Sciatic nerve (tissue), 2 donors: ENCODE results near the gene SPOPL. TPM values are rescaled to one million over a fixed set of nuclear protein-coding genes. Genes with fewer than 3 reads are reported as not detected.

ENCODE experiments used
- ATAC-seq: fragments of 200-7000 bp; cut with Tn5 transposase; one replicate; pipeline ENCODE4 v1.9.1; 2020; ENCODE audit warnings: mild to moderate bottlenecking, moderate library complexity
- DNase-seq: peaks from one replicate; pipeline ENCODE4 v3.0.0-alpha.2; 2020; ENCODE audit warnings: low spot score
- intact Hi-C: fragments of 100-400 bp; cut with DNase I; formaldehyde crosslinking; loops from one replicate; pipeline ENCODE4 v1.14.2; 2022
- total RNA-seq: library from RNA; stranded (reverse); fragmentation: NEBNext Ultra II Directional; extraction: Animal tissue kit (Norgen Biotek cat#: 25700); gene quantifications from one replicate; pipeline ENCODE4 v1.2.1, GENCODE V29; 2021
- donor health status: DM: no; HTN: no; CAD: no.
- donor health status: DM: no; HTN: no; CAD: no.

SPOPL gene
- total RNA-seq, 1 donor from 2014 or later = 24.2 TPM

- ATAC-seq (no peak), DNase-seq (no peak)
- intact Hi-C loops = no loop called here
Measured at GRCh38 chr2:138492160-138492559, 9.4 kb upstream of the SPOPL start.

DNA sequence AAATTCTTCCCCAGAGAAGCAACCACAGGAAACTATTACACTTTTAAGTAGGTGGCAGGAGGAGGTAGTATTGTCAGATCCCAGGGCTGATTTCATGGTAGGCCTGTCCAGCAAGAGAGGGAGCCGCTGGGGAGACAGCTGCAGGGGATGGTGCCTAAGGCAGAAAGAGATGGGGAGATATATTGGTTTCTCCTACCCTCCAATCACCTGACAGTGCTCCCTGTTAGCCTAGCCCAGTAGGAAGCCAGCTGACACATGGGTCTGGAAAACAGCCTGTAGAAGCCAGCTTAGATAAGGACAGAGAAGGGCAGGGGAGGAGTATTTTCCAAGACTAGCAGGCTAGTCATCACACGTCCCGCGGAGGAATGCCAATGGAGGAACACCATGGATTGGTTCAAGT is 8.2 kb upstream of the SPOPL start:
- no peak for DNase-seq
- intact Hi-C loops = no loop called here
- no peak for ATAC-seq

- DNase-seq = no peak
- ATAC-seq = no peak
- intact Hi-C loops = no loop called here
Measured at GRCh38 chr2:138494265-138494966, 7.2 kb upstream of the SPOPL start.

DNA sequence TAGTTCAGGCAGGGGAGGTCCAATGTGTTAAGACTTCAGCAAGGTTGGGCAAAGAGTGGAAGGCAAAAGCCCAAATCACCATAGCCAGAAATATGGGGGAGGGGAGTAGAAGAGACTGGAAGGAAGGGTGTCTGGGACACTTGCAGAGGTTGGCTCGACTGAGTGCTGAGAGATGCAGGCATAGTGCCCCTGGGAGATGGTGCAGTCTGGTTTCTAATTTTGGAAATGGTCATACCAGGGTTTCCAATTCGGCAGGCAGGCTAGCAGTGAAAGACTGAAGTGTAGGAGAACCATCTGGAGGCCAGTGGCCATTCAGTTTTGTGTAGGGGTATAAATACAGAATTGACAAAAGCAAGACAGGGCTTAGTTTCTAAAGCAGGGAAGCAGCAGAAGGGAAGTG is 6.2 kb upstream of the SPOPL start:
- intact Hi-C loops = no loop called here
- no peak for DNase-seq
- ATAC-seq = no peak

GRCh38 chr2:138496096-138496651 is 5.4 kb upstream of the SPOPL start:
- no peak for ATAC-seq
- DNase-seq = no peak
- intact Hi-C loops = no loop called here

- DNase-seq = no peak
- intact Hi-C loops = no loop called here
- ATAC-seq = no peak
Measured at GRCh38 chr2:138497294-138497693, 4.3 kb upstream of the SPOPL start.

DNA sequence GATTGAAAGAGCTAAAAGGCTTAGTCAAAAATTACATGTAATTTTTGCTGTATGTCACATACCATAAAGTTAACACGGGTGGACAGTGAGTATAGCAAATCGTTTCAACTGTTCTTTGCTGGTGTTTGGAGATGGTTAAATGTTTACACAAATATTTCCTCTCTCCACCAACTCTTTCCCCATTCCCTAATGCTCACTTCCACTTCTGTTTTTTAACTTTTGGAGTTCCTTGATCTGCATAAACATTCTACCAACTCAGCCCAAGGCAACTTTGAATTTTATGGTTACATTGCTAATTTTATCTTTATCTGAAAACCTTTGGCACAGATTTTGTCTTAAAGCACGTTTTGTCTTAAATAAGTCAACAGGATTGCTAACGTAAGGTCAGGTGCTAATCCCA is 1.9 kb upstream of the SPOPL start:
- ATAC-seq (no peak), DNase-seq (no peak)
- intact Hi-C loops = no loop called here

- DNase-seq (no peak), ATAC-seq (no peak)
- intact Hi-C loops = no loop called here
Measured at GRCh38 chr2:138500592-138501424, 762 bp upstream of the SPOPL start.

GRCh38 chr2:138502255-138503086 is 901 bp downstream of the SPOPL start:
- DNase-seq (peak; percentile 60), ATAC-seq (peak; percentile 19)
- intact Hi-C loops = no loop called here

DNA sequence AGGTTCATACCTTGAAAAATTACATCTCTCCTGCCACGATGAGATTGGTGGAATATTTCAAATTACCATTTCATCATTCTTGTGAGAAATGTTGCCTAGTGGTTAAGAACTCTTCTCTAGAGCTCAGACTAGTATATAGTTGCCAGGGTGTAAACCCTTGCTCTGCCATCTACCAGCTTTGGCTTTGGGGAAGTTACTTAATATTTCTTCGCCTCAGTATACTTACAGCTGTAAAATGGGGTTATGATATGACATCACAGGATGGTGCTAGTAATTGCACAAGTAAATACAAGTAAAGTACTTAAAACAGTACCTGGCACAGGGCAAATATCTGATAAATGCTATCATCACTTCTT is 1.5 kb downstream of the SPOPL start:
- ATAC-seq (no peak), DNase-seq (no peak)
- intact Hi-C loops = no loop called here

DNA sequence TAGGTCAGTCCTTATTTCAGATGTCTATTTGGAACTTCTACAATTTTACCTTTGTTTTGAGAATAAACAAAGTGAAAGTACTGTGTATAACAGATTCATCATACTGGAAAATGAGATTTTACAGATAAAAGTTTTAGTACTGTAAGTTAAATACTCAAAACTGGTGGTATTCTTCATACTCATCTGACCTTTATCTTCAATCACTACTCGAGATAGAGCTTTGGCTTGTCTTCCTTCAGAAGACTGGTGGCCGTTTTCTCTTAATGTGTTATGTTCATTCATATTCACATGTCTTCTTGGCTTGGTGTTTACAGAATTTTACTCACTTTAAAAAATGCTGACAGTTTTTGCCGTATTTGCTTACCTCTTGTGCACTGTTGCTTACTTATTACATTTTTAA is 2.1 kb downstream of the SPOPL start:
- intact Hi-C loops = no loop called here
- DNase-seq = no peak
- no peak for ATAC-seq

GRCh38 chr2:138504092-138504491 is 2.5 kb downstream of the SPOPL start:
- intact Hi-C loops = no loop called here
- DNase-seq = no peak
- ATAC-seq = no peak

DNA sequence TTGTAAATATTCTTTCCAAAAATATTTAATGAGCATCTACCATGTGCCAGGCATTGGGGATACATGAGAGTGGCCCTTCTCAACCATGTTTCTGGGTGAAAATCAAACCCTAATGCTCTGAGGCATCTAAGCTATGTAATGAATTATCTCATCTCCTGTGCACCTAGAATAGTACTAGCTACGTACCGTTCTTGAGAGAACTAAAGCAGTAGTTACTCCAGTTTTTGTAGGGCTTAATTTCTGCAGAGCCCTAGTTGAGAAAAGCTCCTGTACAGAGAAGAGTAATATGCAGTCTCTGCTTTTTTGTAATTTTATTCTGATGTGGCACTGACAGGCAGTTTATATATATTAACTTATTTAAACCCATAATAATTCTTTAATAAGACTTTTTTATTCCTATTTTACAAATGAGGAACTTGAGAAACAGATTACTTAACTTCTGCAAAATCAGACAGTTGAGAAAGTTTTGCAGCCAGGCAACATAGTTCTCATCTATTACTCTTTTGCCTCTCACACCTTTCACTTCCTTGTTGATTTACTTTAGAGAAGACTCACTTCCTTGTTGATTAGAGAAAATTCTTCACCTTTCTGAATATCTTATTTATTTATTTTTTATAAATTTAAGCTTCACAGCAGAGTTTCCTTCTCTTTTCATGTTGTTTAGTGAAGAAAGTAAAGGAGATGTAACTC is 3.1 kb downstream of the SPOPL start:
- no peak for DNase-seq
- ATAC-seq = no peak
- intact Hi-C loops = no loop called here

GRCh38 chr2:138507267-138507666 is 5.7 kb downstream of the SPOPL start:
- intact Hi-C loops = no loop called here
- DNase-seq = no peak

DNA sequence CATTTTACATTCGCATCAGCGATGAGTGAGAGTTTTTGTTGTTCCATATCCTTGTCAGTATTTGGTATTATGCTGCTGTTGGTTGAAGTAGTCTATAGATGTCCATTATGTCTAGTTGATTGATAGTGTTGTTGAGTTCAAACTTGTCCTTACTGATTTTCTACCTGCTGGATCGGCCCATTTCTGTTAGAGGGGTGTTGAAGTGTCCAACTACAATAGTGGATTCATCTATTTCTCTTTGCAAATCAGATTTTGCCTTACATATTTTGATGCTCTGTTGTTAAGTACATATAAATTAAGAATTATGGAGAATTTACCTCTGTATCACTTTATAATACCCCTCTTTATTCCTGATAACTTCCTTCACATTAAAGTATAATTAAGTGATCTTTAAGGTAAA is 8.7 kb downstream of the SPOPL start:
- intact Hi-C loops = no loop called here
- DNase-seq (no peak), ATAC-seq (no peak)

More at GRCh38 chr2:138507267-138507666, 5.7 kb downstream of the SPOPL start:
- no peak for ATAC-seq

GRCh38 chr2:138512672-138513071 is 11.1 kb downstream of the SPOPL start:
- ATAC-seq = no peak
- no peak for DNase-seq
- intact Hi-C loops = no loop called here

- DNase-seq = no peak
Measured at GRCh38 chr2:138514173-138514572, 12.6 kb downstream of the SPOPL start.

DNA sequence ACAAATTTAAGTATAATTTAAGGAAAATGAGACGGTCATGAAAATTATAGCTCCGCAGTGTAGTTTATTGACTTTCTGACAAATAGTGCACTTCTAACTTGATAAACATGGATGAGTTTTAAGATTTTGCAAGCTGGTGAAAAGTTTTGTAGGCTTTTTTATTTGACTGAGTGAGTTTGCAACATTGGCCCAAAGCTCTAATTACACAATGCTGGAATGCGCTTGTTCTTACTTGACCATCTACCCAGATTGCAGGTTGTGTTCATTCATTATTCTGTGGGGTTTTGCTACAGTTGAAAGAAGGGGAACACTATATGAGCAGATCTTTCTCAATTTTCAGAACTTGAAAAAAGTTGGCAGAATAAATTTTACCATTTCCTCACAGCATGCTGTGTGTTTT is 13.5 kb downstream of the SPOPL start:
- DNase-seq (no peak), ATAC-seq (no peak)
- intact Hi-C loops = no loop called here

More at GRCh38 chr2:138514173-138514572, 12.6 kb downstream of the SPOPL start:
- intact Hi-C loops = no loop called here
- no peak for ATAC-seq
